CD4-positive, alpha-beta T cell treated with Interleukin-6 at 100 ng/mL for 8 hours (primary cell): Measurements from ENCODE around the gene PRKACA.

ENCODE experiments used
- DNase-seq: peaks from one replicate; pipeline ENCODE4 v3.0.0-alpha.2; 2020; ENCODE audit warnings: mixed read lengths, low spot score

Gene PRKACA

GRCh38 chr19:14091813-14092462, 25.6 kb downstream of the PRKACA start:
- DNase-seq: peak; percentile 44

DNA sequence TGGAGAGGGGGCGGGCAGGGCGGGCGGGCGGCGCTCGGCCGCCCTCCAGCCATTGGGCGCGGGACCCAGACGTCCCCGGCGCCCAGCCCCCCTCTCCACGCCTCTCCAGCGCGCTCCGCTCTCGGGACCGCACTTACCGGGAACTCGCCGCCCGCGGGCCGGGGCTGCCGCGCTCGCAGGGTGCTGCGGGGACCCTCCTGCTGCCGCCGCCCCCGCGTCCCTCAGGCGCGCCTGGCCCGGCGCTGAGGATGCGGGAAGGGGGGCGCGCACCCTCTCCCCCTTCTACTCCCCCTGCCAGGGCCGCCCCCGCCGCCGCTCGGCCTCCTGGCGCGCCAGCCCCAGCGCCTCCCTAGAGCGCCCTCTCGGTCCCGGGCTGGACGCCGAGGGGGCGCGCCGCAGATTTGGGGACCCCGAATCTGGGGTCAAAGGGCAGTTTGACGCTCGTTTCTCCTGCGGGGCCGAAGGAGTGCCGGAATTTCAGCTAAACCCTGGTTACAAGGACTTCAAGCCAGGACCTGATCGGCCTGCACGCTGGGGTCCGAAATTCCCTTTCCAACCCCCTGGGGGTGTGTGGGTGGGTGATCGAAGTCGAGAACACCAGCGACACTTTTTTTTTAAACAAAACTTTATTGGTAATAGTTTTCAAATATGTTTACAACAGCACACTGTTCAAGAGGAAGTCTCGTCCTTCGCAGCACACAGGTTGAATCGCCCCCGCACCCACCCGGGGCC, 26.3 kb downstream of the PRKACA start:
- peak; percentile 41 for DNase-seq

- DNase-seq: peak; percentile 92
Observed at GRCh38 chr19:14090509-14091080, 27.0 kb downstream of the PRKACA start, which contains the start of gene SAMD1. TSS of gene SAMD1 (minus strand) at chr19:14090751.

DNA sequence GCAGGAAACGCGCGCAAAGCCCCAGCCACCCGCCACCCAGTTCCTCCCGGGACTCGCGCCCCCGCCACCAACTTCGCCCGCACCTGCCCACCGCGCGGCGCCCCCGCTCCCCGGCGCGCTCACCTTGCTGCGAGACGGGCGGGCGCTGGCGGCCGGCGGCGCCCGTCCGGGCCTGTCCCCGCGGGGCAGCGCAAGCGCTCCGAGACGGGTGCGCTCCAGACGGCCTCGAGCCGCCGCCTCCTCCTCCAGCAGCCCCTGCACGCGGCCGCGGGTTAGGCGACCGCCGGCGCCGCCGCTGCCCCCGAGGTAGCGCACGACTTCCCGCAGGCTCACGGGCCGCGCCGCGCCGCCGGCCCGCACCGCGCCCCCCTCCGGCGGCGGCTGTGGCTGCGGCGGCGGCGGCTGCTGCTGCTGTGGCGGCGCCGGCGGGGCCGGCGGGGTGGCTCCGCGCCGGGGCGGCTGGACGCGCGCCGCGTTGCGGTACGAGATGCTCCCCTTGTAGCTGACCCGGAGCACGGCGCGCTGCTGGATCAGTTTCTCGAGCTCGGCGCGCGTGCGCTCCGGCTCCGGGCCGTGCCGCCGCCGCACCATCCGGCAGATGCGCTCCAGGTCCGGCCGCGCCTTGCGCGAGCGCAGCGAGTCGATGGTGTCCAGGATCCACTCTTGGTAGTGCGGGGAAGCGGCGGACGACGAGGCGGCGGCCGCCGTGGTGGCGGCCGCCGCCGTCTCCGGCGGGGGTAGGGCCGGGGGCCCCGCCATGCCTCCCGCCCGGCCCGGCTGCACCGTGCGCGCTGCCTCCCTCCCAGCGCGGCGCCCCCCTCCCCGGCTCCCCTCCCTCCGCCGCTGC, 27.7 kb downstream of the PRKACA start:
- DNase-seq: peak; percentile 29

DNA sequence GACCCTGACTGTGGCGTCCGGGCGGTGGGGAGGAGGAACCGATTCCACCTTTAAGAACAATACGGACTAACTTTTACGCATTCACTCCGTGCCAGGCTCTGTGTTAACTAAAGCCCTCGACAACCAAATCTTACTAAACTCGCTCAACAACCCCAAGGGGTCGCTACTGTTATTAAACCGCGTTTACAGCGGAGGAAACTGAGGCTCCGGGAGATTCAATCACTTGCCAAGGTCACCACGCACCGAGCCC, 28.2 kb downstream of the PRKACA start:
- DNase-seq: peak; percentile 30

GRCh38 chr19:14088634-14089411, 28.7 kb downstream of the PRKACA start:
- peak; percentile 0 for DNase-seq

DNA sequence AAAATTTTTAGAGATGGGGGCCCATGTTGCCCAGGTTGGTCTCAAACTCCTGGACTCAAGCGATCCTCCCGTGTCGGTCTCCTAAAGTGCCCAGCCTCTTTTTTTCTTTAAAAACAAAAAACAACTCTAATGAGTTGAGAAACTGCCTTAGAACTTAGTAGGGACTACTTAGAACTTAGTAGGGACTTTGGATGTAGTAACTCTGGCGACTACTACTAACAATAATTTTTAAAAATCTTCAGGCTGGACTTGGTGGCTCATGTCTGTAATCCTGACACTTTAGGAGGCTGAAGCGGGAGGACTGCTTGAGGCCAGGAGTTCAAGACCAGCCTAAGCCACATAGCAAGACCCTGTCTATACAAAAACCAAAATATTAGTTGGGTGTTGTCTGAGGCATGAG, 31.5 kb downstream of the PRKACA start:
- DNase-seq: no peak

- DNase-seq: no peak
Observed at GRCh38 chr19:14085309-14085995, 32.1 kb downstream of the PRKACA start, which contains the start of gene C19orf67. TSS of gene C19orf67 (minus strand) at chr19:14085783. CDS start at chr19:14085627, 156 bp downstream.

- DNase-seq: no peak
Observed at GRCh38 chr19:14082675-14082960, 34.9 kb downstream of the PRKACA start.

DNA sequence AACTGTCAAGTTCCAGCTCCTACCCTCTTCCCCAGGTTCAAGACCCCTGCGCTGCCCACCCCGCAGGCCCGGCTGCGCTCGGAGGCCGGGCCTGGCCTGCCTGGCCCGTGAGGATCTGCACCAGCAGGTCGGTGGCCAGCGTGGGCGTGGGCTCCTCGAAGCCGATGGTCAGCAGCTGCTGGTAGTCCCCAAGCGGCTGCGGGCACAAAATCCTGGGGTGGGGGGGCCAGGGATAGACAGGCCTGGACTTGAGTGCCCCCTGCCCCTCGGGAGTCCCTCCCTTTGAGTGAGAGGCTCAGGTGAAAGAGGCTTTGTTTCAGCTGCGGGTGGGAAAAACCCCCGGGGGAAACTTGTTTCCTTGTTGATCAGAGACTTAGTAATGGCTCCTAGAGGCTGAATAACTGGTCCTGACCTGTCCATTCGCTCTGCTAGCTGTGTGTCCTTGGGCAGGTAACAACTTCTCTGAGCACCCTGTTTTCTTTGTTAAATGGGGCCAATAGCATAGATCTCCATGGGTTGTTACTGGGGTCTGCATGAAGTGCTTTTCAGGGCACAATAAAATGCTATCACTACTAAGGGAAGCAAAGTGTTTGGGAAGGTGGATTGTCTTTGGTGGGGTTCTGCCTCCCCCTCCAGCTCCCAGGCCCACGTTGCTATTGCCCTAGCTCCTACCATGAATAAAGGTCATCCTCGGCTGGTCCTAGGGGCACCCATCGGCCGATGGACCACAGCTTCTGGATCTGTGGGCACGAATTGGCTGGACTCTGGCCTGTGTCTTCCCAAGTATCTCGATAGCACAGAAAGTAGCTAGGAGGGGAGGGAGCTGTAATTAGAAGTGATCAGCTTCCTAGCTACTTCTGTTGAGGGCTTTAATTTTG, 35.5 kb downstream of the PRKACA start:
- no peak for DNase-seq

GRCh38 chr19:14080887-14081796, 36.4 kb downstream of the PRKACA start:
- peak; percentile 99 for DNase-seq

- no peak for DNase-seq
Observed at GRCh38 chr19:14078411-14078810, 39.2 kb downstream of the PRKACA start.

DNA sequence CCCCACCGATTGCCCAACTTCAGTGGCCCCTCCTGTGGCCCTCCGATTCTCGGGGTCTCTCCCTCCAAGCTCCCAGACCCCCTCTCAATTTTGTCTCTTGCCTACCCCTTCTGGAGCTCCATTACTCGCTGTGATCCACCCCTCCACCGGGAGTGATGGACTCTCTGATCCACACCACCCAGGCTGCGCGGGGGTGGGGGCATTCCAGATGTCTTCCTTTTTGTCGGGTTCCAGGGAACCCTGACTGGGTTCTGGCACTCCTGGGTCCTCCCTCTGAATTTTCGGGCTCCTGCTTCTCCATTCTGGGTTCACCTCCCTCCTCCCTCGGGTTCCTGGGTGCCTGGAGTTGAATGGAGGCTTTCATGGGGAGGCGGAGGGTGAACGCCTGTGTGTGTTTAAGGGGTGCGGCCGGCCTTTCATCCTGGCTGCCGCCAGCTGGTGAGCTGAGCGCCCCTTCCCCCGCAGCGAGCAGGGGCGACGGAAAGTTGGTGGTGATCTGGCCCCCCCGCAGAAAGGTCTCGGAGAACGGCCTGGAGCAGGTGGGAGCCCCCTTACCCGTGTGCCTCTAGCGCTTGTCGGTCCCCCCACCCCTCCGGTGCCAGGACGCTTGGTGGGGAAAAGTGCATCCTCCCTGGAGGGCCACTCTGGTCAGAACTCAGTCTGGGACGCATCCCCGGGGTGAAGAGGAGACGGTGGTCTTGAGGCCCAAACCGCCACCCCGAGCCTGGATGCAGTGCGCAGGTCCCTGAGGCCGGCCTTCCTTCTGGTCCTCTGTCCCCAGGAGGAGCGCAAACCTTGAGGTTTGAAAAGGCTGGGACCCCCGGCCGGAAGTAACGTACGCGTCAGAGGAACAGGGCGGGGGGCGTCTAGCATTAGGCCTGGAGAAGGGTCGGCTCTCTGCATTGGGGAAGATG, 43.4 kb downstream of the PRKACA start:
- no peak for DNase-seq

GRCh38 chr19:14073261-14073924, 44.2 kb downstream of the PRKACA start:
- peak; percentile 60 for DNase-seq

- DNase-seq: no peak
Observed at GRCh38 chr19:14072535-14073260, 44.9 kb downstream of the PRKACA start, which contains the start of gene MISP3. TSS of gene MISP3 (plus strand) at chr19:14072786. CDS start at chr19:14073310, 524 bp downstream.

GRCh38 chr19:14070268-14071050, 47.1 kb downstream of the PRKACA start:
- DNase-seq: no peak
